Suprapubic skin (tissue), 4 donors: Measurements from ENCODE around the gene BRPF1. TPM values are rescaled to one million over a fixed set of nuclear protein-coding genes. Genes with fewer than 3 reads are reported as not detected.

ENCODE experiments used
- DNase-seq, 2 donors: peaks; one replicate each; pipeline ENCODE4 v3.0.0-alpha.2; 2019; ENCODE audit warnings: low spot score in 2 of 2
- H3K27ac ChIP-seq: fragments of 200-600 bp; sonication (generic); one replicate; pipeline ENCODE4 v1.5.1; 2019
- H3K27me3 ChIP-seq: fragments of 200-600 bp; sonication (generic); one replicate; pipeline ENCODE4 v1.5.1; 2019
- H3K36me3 ChIP-seq: fragments of 200-600 bp; sonication (generic); one replicate; pipeline ENCODE4 v1.5.1; 2019
- H3K4me1 ChIP-seq: fragments of 200-600 bp; sonication (generic); one replicate; pipeline ENCODE4 v1.5.1; 2019
- H3K4me3 ChIP-seq: fragments of 200-600 bp; sonication (generic); one replicate; pipeline ENCODE4 v1.5.1; 2019; ENCODE audit warnings: mild to moderate bottlenecking
- H3K9me3 ChIP-seq: fragments of 200-600 bp; sonication (generic); one replicate; pipeline ENCODE4 v1.5.1; 2019
- EP300 ChIP-seq: sonication (generic); formaldehyde crosslinking; IDR thresholded peaks from one replicate; pipeline ENCODE4 v1.6.1; 2017; ENCODE audit warnings: antibody characterized with exemption
- POLR2A ChIP-seq, 2 donors: fragments of 450-650 bp; IDR thresholded peaks; one replicate each; pipeline ENCODE4 v1.6.1; 2017; ENCODE audit warnings: antibody characterized with exemption in 2 of 2, mild to moderate bottlenecking in 2 of 2, moderate library complexity in 2 of 2
- POLR2AphosphoS5 ChIP-seq, 3 donors: sonication (generic); formaldehyde crosslinking; IDR thresholded peaks; one replicate each; pipeline ENCODE4 v1.6.1; 2017; ENCODE audit warnings: antibody characterized with exemption in 3 of 3
- WGBS: methylation state at CpG from one replicate; pipeline ENCODE4 v1.1.5; 2018; 5-methylcytosine and 5-hydroxymethylcytosine counted together
- total RNA-seq, 4 donors: library from RNA; depleted of rRNA; stranded (reverse); fragments of >200 nt; gene quantifications; one replicate each; pipeline ENCODE4 v1.1.0, GENCODE V29; 2016
- TF ChIP-seq, protein P1 (sequence below), 2 donors: fragments of 200-600 bp in 1 of 2; fragments of 450-650 bp in 1 of 2; sonication (generic) in 1 of 2; IDR thresholded peaks; one replicate each; pipeline ENCODE4 v1.5.1; 2016 to 2019; ENCODE audit warnings: antibody characterized with exemption in 2 of 2, mild to moderate bottlenecking in 1 of 2, moderate library complexity in 1 of 2

BRPF1 gene
- total RNA-seq, 4 donors from 2014 or later = 24.6 to 35.6 (median 29.4) TPM

DNA sequence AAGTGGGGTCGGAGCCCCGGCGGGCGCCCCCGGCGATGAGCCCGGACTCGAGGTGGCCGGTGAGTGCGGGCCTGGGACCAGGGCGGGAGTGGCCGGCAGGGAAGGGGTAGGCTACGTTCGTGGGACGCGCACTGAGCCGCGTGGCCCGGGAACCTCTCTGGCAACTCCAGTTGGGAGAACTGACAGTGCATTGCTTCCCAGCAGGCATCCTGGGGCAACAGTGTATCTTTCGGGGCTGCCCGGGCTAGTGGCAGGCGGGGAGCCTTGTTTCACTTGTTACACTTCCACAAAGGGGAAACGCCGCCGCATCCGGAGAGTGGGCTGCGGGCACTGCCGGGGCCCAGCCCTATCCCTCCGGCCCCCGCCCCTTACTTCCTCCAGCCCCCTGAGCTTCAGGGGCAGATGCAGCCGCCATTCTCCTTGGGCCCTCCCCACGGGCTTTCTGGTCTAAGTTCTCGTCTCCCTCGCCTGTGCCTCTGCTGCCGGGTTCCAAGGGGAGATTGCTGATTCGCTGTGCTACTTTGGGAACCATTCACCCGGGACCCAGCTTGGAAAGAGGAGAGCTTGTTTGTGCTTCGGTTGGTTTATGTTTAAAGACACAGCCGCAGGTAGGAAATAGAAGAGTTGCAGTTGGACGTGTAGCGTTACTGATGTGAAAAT, 675 bp downstream of the BRPF1 start:
- peak overlapping the region; percentile 96 for H3K4me3 ChIP-seq
- no peaks in the 10 kb centered on the region for H3K27me3 ChIP-seq
- no peaks in the 10 kb centered on the region for H3K9me3 ChIP-seq
- H3K36me3 ChIP-seq = peaks cover 19% of the 10 kb centered on the region
- no peak for TF ChIP-seq POLR2A (IDR thresholded peaks at IDR 0.05)
- no peak for TF ChIP-seq EP300
- TF ChIP-seq POLR2AphosphoS5 (IDR thresholded peaks at IDR 0.05) = no peak
- TF ChIP-seq, protein P1, sequence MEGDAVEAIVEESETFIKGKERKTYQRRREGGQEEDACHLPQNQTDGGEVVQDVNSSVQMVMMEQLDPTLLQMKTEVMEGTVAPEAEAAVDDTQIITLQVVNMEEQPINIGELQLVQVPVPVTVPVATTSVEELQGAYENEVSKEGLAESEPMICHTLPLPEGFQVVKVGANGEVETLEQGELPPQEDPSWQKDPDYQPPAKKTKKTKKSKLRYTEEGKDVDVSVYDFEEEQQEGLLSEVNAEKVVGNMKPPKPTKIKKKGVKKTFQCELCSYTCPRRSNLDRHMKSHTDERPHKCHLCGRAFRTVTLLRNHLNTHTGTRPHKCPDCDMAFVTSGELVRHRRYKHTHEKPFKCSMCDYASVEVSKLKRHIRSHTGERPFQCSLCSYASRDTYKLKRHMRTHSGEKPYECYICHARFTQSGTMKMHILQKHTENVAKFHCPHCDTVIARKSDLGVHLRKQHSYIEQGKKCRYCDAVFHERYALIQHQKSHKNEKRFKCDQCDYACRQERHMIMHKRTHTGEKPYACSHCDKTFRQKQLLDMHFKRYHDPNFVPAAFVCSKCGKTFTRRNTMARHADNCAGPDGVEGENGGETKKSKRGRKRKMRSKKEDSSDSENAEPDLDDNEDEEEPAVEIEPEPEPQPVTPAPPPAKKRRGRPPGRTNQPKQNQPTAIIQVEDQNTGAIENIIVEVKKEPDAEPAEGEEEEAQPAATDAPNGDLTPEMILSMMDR (IDR thresholded peaks at IDR 0.05) = no peak
- WGBS = 2% methylated on average over 19 of the region's 41 CpGs
- peaks cover 26% of the 10 kb centered on the region for H3K4me1 ChIP-seq
- peak overlapping the region; percentile 99 for H3K27ac ChIP-seq
- DNase-seq = no peak

DNA sequence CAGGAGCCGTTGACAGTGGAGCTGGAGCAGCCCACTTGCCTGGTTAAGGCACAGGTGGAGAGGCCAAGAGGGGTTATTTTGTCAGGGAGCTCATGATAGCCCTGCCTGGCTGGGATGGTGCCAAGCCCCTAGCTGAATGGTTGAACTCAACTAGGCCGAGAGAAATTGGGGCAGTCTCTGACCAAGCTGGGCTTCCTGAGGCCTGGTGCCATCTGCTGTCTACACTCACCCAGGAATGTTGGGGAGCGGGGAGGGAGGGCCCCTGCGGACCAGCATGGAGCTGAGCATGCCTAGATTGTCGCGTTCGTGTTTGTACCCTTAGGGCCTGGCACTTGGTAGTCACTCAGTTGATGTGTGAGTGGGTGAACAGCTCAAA, 1.2 kb downstream of the BRPF1 start:
- TF ChIP-seq EP300 (no peak), POLR2AphosphoS5 (IDR thresholded peaks at IDR 0.05) (no peak), POLR2A (IDR thresholded peaks at IDR 0.05) (no peak)
- TF ChIP-seq, protein P1 (IDR thresholded peaks at IDR 0.05) = no peak
- Histone ChIP-seq H3K9me3 (no peaks in the 10 kb centered on the region), H3K36me3 (peaks cover 24% of the 10 kb centered on the region), H3K27me3 (no peaks in the 10 kb centered on the region), H3K4me1 (peaks cover 26% of the 10 kb centered on the region), H3K27ac (no peak overlapping the region), H3K4me3 (peak overlapping the region; percentile 96)
- no peak for DNase-seq
- whole genome bisulfite sequencing = 16% methylated on average over 3 of the region's 7 CpGs

DNA sequence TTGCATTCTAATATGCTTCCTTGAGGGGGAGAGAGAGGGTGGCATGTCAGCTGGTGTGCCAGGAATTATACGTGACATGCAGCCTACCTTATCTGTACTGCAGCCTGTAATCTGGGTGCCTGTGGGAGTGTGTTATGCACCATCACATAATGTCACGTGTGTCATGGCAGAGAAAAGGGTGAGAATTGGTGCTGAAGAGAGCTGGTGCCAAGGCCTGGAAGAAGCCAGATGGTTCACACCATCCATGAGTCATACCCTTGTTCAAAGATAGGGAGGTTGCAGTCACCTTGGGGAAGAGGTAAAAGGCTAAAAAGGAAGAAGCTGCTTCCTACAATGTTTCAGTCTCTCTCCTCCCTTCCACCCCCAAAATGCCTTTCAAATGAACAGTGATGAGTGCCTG, 5.3 kb downstream of the BRPF1 start:
- Histone ChIP-seq H3K36me3 (peaks cover 65% of the 10 kb centered on the region), H3K27me3 (no peaks in the 10 kb centered on the region), H3K9me3 (no peaks in the 10 kb centered on the region), H3K27ac (no peak overlapping the region), H3K4me3 (no peak overlapping the region), H3K4me1 (peaks cover 18% of the 10 kb centered on the region)
- no peak for TF ChIP-seq POLR2AphosphoS5 (IDR thresholded peaks at IDR 0.05)
- TF ChIP-seq, protein P1 (IDR thresholded peaks at IDR 0.05) = no peak
- no peak for TF ChIP-seq POLR2A (IDR thresholded peaks at IDR 0.05)
- no peak for TF ChIP-seq EP300
- WGBS = 58% methylated on average over 2 of the region's 2 CpGs
- no peak for DNase-seq

DNA sequence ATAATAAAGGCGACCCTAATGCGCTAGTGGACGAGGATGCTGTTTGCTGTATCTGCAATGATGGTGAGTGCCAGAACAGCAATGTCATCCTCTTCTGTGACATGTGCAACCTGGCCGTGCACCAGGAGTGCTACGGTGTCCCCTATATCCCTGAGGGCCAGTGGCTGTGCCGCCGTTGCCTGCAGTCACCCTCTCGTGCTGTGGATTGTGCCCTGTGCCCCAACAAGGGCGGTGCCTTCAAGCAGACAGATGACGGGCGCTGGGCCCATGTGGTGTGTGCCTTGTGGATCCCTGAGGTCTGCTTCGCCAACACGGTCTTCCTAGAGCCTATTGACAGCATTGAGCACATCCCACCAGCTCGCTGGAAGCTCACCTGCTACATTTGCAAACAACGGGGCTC, 7.6 kb downstream of the BRPF1 start:
- DNase-seq = no peak
- Histone ChIP-seq H3K4me3 (no peak overlapping the region), H3K4me1 (no peaks in the 10 kb centered on the region), H3K36me3 (peaks cover 89% of the 10 kb centered on the region), H3K27ac (no peak overlapping the region), H3K9me3 (no peaks in the 10 kb centered on the region), H3K27me3 (no peaks in the 10 kb centered on the region)
- TF ChIP-seq POLR2AphosphoS5 (IDR thresholded peaks at IDR 0.05) (no peak), EP300 (no peak), POLR2A (IDR thresholded peaks at IDR 0.05) (no peak)
- TF ChIP-seq, protein P1 (IDR thresholded peaks at IDR 0.05) = no peak
- WGBS = 93% methylated on average over 15 of the region's 15 CpGs

DNA sequence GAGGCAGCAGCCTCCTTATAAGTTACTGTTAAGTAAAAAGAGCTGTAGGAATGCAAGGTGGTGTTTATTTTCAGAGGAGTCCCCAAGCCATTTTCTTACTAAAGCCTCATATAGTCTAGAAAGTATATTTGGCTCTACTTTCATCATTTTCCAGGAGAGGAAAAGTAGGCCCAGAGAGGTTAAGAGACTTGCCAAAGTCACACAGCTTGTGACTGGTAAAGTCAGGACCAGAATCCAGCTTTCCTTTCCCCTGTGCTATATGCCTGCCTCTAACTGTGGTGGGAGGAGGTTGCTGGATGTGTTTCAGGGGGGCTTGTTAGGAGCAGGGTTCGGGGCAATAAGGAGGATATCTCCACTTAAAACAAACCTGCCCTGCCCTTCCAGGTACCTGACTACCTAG, 11.0 kb downstream of the BRPF1 start:
- Histone ChIP-seq H3K9me3 (no peaks in the 10 kb centered on the region), H3K36me3 (peaks cover 100% of the 10 kb centered on the region), H3K27me3 (no peaks in the 10 kb centered on the region), H3K27ac (no peak overlapping the region), H3K4me1 (no peaks in the 10 kb centered on the region), H3K4me3 (no peak overlapping the region)
- no peak for TF ChIP-seq EP300
- TF ChIP-seq POLR2A (IDR thresholded peaks at IDR 0.05) = no peak
- no peak for TF ChIP-seq POLR2AphosphoS5 (IDR thresholded peaks at IDR 0.05)
- TF ChIP-seq, protein P1 (IDR thresholded peaks at IDR 0.05) = no peak
- DNase-seq = no peak
- WGBS = 100% methylated on average over 1 of the region's 1 CpG
